Endothelial cell of umbilical vein (primary cell): ENCODE measurements around the gene C14orf119.

Experiments
- FOS ChIP-seq: IDR thresholded peaks from 2 replicates; pipeline ENCODE4 v1.6.1; 2011; ENCODE audit warnings: mild to moderate bottlenecking, low read length, moderate library complexity, borderline replicate concordance; ENCODE audit not compliant: insufficient read depth
- JUN ChIP-seq: IDR thresholded peaks from 2 replicates; pipeline ENCODE4 v1.6.1; 2011; ENCODE audit warnings: borderline replicate concordance, low read depth; ENCODE audit not compliant: insufficient read length, insufficient read depth
- MYC ChIP-seq: IDR thresholded peaks from one replicate; pipeline ENCODE4 v1.6.1; 2011; ENCODE audit warnings: mild to moderate bottlenecking, low read depth, low read length
- POLR2A ChIP-seq: IDR thresholded peaks from 2 replicates; pipeline ENCODE4 v1.6.1; 2012; ENCODE audit warnings: low read depth, mild to moderate bottlenecking, control low read depth, low read length
- POLR2AphosphoS5 ChIP-seq: IDR thresholded peaks from 2 replicates; pipeline ENCODE4 v1.6.1; 2012; ENCODE audit warnings: low read depth, mild to moderate bottlenecking, control low read depth, low read length, moderate library complexity; ENCODE audit not compliant: insufficient read depth
- TF ChIP-seq, protein P1 (sequence below), 2 donors: IDR thresholded peaks; 1 replicate in 1 of 2; 2 replicates in 1 of 2; pipeline ENCODE4 v1.5.1; 2011; ENCODE audit warnings: low read length in 2 of 2, mild to moderate bottlenecking in 2 of 2, moderate library complexity in 2 of 2, control low read depth in 1 of 2, inconsistent platforms in 1 of 2, low read depth in 1 of 2; ENCODE audit not compliant: insufficient read depth in 1 of 2; ENCODE audit errors: extremely low read depth in 1 of 2
- TF ChIP-seq, protein P2 (sequence below): IDR thresholded peaks from 2 replicates; pipeline ENCODE4 v1.6.1; 2011; ENCODE audit not compliant: insufficient read depth, insufficient read length

DNA sequence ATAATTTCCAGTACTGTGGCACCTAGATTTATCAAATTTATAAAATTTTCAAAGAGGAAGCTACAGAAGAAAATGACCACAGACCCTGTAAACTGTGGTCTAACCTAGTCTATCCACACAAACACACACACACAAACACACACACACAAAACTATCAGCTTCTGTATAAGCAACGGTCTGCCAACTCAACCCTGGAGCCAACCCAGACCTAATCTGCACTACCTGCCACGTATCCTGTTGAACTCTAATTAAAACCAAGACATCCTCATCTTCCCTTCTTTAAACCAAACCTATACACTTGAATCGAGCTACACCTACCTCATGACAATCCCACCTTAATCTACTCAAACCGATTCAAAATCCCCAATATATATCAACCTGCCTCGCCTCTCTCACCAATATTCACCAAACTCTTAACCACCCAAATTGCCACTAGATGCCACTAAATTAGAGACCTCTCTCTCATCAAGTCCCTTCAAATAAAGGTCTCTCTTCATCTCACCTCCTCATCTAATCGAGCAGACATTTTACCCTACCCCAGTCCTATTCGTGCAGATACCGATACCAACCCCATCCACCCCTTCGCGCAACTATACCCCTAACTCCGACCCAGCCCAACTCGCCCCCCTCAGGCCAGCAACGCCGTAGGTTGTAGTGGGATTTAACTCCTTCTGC is 1.2 kb upstream of the C14orf119 start:
- TF ChIP-seq POLR2AphosphoS5 (no peak), POLR2A (no peak), MYC (no peak), JUN (no peak), FOS (no peak)
- TF ChIP-seq, protein P1, sequence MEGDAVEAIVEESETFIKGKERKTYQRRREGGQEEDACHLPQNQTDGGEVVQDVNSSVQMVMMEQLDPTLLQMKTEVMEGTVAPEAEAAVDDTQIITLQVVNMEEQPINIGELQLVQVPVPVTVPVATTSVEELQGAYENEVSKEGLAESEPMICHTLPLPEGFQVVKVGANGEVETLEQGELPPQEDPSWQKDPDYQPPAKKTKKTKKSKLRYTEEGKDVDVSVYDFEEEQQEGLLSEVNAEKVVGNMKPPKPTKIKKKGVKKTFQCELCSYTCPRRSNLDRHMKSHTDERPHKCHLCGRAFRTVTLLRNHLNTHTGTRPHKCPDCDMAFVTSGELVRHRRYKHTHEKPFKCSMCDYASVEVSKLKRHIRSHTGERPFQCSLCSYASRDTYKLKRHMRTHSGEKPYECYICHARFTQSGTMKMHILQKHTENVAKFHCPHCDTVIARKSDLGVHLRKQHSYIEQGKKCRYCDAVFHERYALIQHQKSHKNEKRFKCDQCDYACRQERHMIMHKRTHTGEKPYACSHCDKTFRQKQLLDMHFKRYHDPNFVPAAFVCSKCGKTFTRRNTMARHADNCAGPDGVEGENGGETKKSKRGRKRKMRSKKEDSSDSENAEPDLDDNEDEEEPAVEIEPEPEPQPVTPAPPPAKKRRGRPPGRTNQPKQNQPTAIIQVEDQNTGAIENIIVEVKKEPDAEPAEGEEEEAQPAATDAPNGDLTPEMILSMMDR (IDR thresholded peaks at IDR 0.05; ENCODE audit: extremely low read depth in 1 of 2, insufficient read depth in 1 of 2, low read depth in 1 of 2, low read length in 2 of 2): peak; percentile 14 to 44
- TF ChIP-seq, protein P2, sequence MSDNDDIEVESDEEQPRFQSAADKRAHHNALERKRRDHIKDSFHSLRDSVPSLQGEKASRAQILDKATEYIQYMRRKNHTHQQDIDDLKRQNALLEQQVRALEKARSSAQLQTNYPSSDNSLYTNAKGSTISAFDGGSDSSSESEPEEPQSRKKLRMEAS: no peak
